NCI-H1930 (cell line): Measurements from ENCODE around the gene COA7.

Source experiments
- DNase-seq, 2 experiments: peaks; one replicate each; lab custom pipeline; 2025; lab: John Stamatoyannopoulos, UW

Gene COA7

DNA sequence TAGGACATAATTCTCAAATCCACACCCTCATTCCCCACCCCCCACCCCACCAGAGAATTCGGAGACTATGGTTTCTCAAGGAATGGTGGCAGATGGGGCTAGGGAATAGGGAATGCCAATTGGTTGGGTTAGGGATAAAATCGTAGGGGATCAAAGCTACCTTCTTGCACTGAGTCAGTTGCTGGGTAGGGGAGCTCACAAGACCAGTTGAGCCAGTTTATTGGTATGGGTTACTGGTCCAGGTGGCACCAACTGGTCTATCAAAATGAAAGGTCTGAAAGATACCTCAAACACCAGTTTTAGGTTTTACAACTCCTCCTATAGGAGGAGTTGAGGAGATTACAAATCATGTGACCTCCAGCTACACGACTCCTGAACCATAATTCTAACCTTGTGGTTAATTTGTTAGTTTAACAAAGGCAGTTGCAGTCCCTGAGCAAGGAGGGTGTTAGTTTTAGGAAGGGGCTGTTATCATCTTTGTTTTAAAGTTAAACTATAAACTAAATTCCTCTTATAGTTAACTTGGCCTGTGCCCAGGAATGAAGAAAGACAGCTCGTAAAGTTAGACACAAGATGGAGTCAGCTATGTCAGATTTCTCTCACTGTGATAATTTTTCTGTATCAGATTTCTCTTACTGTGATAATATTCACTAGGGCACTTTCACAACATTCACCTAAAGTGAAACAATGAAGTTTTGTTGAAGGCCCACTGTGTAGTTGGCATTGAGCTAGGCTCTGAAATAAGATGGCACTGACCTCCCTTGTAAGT is 62.6 kb downstream of the COA7 start:
- no peak for DNase-seq
